ENCODE data around the gene GAGE12J. TPM values are rescaled to one million over a fixed set of nuclear protein-coding genes. Genes with fewer than 3 reads are reported as not detected.
"Not testable (repeated sequence)": the region's sequence is repeated elsewhere in the genome, so short reads cannot be mapped to it uniquely, and the experiment has no call there.

GAGE12J gene
- not detected for total RNA-seq
- long read RNA-seq, result 0 reads

DNA sequence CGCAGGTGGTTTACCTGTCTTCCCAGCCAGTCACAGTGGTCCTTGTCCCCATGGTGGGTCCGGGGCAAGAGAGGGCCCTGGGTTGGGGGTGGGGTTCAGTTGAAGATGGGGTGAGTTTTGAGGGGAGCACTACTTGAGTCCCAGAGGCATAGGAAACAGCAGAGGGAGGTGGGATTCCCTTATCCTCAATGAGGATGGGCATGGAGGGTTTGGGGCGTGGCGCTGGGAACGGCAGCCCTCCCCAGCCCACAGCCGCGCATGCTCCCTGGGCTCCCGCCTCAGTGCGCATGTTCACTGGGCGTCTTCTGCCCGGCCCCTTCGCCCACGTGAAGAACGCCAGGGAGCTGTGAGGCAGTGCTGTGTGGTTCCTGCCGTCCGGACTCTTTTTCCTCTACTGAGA is at the start of gene GAGE12J:
GAGE12J (plus strand) TSS at position 301 of the 400 bp plus-strand sequence. CDS start 1,157 bp downstream, outside the sequence.
- ATAC-seq (ENCODE audit: poor library complexity); DNase-seq; intact Hi-C loops (cut with DNase I): not testable (repeated sequence)

DNA sequence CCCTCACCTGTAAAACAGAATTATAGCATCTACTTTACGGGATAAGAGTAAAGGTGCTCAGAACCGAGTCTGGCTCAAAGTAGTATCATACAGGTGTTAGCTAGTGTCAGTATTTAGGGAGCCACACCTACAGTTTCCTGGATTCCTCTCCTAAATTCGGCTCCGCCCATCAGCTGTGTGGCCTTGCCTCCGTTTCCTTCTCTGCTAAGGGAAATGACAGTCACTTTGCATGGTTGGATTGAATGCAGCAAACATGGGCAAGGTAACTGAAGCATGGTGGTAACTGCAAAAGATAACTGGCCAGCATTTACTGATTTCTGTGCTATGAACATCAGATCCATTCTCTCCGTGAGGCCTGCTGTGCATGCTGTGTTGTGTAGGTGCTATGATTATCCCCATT is 49.4 kb upstream of the GAGE12J start:
- intact Hi-C loops (cut with DNase I), result no loop called here
- DNase-seq (no peak), ATAC-seq (ENCODE audit: poor library complexity) (no peak)

DNA sequence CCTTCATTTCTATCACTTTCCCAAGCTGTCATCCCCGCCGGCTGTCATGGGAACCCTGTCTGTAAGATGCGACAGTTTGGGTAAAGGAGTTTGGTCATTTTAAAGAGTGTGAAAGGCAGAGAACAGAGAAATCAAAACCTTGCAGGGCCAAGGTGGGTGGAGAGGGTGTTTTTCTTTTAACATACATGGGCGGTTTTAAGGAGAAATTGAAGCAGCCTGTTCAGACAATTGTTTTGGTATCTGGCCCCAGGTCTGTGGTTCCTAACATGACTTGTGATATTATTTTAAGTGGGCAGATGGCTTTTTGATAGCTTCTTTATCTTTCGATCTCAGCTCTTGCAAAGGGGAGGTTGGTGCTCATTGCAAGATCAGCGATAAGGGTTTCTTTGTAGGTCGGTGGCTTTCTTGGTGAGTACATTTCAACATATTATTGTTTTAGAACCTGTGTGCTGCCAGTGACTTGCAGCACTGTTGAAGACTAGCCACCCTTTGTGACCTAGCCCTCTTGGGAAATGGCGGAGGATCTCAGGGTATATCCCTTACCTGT is 48.6 kb upstream of the GAGE12J start:
- intact Hi-C loops (cut with DNase I), result no loop called here
- no peak for ATAC-seq (ENCODE audit: poor library complexity)
- DNase-seq, result no peak

GRCh38 chrX:49276207-49276606 is 45.6 kb upstream of the GAGE12J start:
- ATAC-seq (ENCODE audit: poor library complexity) (no peak), DNase-seq (no peak)
- intact Hi-C loops (cut with DNase I), result no loop called here

- peak; percentile 46 for ATAC-seq (ENCODE audit: poor library complexity)
- DNase-seq, result no peak
- intact Hi-C loops (cut with DNase I), result no loop called here
These were observed 44.9 kb upstream of the GAGE12J start for GRCh38 chrX:49276671-49277534.

DNA sequence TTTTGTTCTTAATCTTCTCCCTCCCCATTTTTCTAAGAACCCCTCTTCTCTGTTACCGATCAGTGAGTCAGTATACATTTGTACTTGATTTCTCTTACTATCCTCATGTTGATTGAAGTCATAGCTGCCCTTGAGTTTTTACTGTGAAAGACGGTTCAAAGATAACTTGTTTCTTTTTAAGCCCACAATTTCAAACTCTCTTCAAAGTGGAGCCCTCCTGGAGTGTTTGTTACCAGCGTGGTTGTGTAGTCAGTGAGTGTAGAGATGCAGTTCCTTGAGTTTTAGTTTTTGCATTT is 44.4 kb upstream of the GAGE12J start:
- DNase-seq, result no peak
- intact Hi-C loops (cut with DNase I), result no loop called here
- no peak for ATAC-seq (ENCODE audit: poor library complexity)

DNA sequence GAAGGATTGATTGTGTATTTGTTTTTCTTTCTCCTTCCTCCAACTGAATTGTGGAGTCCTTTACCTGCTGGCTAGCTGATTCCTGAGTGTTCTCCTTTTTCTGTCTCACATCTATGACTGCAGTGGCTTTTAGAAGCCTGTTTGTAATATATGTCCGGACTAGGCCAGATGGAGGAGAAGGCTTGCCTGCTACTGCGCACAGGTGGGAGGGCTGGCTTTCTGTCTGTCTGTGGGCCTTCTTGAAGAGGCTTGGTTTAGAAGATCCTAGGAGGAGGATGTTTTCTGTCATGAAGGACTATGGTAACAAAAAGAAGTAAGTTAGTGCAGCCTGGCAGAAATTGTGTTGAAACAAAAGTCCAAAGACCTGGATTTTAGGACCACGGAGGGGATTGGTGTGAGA is 43.8 kb upstream of the GAGE12J start:
- intact Hi-C loops (cut with DNase I), result no loop called here
- DNase-seq (no peak), ATAC-seq (ENCODE audit: poor library complexity) (no peak)

DNA sequence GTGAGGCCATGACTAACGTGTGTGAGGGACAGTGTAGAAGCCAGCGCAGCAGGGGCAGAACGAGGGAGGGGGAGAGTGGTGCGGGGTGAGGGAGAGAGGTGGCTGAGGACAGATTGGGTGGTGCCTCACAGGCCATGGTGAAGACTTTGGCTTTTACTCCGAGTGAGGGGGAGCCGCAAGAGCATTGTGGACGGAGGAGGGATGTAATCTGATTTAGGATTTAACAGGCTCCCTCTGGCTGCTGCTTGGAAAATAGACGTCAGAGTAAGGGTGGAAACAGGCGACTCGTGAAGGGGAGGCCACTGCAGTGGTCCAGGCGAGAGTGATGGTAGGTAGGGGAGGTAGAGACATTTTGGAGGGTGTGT is 39.2 kb upstream of the GAGE12J start:
- ATAC-seq (ENCODE audit: poor library complexity), result peak; percentile 70
- intact Hi-C loops (cut with DNase I), result no loop called here
- DNase-seq, result no peak

DNA sequence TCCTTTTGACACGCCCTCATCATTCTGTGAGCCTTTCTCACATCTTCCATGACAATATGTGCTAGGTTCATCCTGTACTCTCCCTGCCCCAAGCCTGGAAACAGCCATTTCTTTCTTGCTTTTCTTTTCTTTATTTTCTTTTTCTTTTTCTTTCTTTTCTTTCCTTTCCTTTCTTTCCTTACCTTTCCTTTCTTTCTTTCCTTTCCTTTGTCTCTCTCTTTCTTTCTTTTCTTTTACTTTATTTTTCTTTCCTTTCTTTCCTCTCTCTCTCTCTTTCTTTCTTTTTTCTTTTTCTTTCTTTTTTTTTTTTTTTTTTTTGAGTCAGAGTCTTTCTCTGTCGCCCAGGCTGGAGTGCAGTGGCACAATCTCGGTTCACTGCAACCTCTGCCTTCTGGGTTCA is 37.6 kb upstream of the GAGE12J start:
- intact Hi-C loops (cut with DNase I), result no loop called here
- no peak for ATAC-seq (ENCODE audit: poor library complexity)
- no peak for DNase-seq

GRCh38 chrX:49286136-49286535 is 35.7 kb upstream of the GAGE12J start:
- intact Hi-C loops (cut with DNase I), result no loop called here
- DNase-seq (no peak), ATAC-seq (ENCODE audit: poor library complexity) (no peak)

DNA sequence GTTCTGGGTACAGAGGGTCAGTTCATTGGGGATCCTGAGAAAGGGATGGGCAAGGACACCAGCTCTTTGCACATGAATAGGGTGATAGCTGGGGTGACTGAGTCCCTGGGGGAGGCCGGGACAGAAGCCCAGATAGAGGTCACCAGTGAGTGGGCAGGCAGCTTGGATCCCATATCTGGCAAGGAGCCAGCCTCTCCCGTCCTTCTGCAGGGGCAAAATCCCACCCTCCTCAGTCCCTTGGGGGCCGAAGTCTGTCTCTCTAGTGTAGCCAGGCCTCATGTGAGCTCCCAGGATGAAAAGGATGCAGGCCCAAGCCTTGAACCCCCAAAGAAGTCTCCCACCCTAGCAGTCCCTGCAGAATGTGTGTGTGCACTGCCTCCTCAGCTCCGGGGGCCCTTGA is 35.3 kb upstream of the GAGE12J start:
- DNase-seq (no peak), ATAC-seq (ENCODE audit: poor library complexity) (no peak)
- intact Hi-C loops (cut with DNase I), result no loop called here

DNA sequence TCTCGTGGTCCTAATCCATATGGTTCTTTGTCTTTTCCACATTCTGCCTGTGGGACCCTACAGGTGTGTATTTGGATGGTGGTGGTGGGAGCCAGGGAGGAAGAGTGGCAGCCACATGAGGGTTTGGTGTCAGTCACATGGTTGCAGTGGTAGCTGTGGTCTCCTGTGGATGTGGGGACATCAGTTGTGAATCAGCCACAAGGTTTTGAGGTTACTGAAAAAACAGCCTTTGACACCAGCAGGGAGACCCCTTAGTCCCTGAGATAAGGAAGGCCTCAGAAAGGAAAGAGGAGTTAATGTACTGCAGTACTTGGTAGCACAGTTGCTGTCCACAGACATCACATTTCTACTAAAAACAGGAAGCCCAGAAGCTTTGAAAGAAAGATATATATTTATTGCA is 34.2 kb upstream of the GAGE12J start:
- ATAC-seq (ENCODE audit: poor library complexity) (no peak), DNase-seq (no peak)
- intact Hi-C loops (cut with DNase I), result no loop called here

DNA sequence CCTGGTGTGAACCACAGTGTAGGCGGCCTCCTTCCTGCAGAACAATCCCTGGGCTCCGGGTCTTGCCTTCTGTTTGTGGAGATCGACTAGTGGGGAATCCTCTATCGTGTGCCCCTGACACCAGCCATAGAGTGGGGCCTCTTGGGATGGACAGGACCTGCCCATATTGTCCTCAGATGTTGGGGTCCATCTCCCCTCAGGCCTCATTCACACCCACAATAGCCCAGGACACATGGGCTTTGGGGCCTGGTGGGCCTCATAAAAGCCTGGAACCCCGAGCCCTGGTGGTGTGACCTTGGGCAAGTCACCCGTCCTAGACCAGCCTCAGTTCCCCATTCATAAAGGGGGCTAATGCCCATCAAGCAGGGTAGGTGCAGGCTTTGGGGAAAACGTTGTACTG is 31.6 kb upstream of the GAGE12J start:
- DNase-seq (no peak), ATAC-seq (ENCODE audit: poor library complexity) (no peak)
- intact Hi-C loops (cut with DNase I), result no loop called here

- DNase-seq, result peak; percentile 61
- intact Hi-C loops (cut with DNase I), result no loop called here
- ATAC-seq (ENCODE audit: poor library complexity), result peak; percentile 57
These were observed 30.1 kb upstream of the GAGE12J start for GRCh38 chrX:49291615-49292337.

- intact Hi-C loops (cut with DNase I), result no loop called here
These were observed 29.2 kb upstream of the GAGE12J start for GRCh38 chrX:49292400-49293362.

DNA sequence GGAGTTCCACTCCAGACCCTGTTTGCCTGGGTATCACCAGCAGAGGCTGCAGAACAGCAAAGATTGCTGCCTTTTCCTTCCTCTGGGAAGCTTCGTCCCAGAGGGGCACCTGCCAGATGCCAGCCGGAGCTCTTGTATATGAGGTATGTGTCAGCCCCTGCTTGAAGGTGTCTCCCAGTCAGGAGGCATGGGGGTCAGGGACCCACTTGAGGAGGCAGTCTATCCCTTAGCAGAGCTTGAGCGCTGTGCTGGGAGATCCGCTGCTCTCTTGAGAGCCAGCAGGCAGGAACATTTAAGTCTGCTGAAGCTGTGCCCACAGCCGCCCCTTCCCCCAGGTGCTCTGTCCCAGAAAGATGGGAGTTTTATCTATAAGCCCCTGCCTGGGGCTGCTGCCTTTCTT is 22.5 kb upstream of the GAGE12J start:
- intact Hi-C loops (cut with DNase I); ATAC-seq (ENCODE audit: poor library complexity): not testable (repeated sequence)

More at GRCh38 chrX:49292400-49293362, 29.2 kb upstream of the GAGE12J start:
- no peak for ATAC-seq (ENCODE audit: poor library complexity)
- no peak for DNase-seq

GRCh38 chrX:49300703-49301102 is 21.1 kb upstream of the GAGE12J start:
- DNase-seq (no peak), ATAC-seq (ENCODE audit: poor library complexity) (no peak)
- intact Hi-C loops (cut with DNase I), result no loop called here

More for the DNA sequence above, 22.5 kb upstream of the GAGE12J start:
- DNase-seq, result not testable (repeated sequence)

DNA sequence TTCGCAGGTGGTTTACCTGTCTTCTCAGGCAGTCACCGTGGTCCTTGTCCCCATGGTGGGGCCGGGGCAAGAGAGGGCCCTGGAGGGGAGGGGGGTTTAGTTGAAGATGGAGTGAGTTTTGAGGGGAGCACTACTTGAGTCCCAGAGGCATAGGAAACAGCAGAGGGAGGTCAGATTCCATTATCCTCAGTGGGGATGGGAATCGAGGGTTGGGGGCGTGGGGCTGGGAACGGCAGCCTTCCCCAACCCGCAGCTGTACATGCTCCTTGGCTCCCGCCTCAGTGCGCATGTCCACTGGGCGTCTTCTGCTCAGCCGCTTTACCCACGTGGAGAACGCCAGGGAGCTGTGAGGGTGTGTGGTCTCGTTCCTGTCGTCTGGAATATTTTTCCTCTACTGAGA is 18.5 kb upstream of the GAGE12J start, which contains the start of gene GAGE10:
GAGE10 (plus strand) TSS at position 301 of the 400 bp plus-strand sequence. CDS start 1,214 bp downstream, outside the sequence.
- DNase-seq (no peak), ATAC-seq (ENCODE audit: poor library complexity) (no peak)
- intact Hi-C loops (cut with DNase I), result no loop called here

- ATAC-seq (ENCODE audit: poor library complexity); intact Hi-C loops (cut with DNase I); DNase-seq: not testable (repeated sequence)
These were observed 14.1 kb upstream of the GAGE12J start for GRCh38 chrX:49307775-49308174.
